ENCODE measurements around the gene C11orf24. TPM values are rescaled to one million over a fixed set of nuclear protein-coding genes. Genes with fewer than 3 reads are reported as not detected.

The C11orf24 gene
- total and polyA plus RNA-seq, 9 of the 15 experiments (the other 6 are each of a cell fraction or from before 2014, with no cell fraction given): 2.0 to 65.2 (median 32.5) TPM

GRCh38 chr11:68262544-68262827 lies 9.3 kb downstream of the C11orf24 start (continued):
- TF ChIP-seq, protein P1, sequence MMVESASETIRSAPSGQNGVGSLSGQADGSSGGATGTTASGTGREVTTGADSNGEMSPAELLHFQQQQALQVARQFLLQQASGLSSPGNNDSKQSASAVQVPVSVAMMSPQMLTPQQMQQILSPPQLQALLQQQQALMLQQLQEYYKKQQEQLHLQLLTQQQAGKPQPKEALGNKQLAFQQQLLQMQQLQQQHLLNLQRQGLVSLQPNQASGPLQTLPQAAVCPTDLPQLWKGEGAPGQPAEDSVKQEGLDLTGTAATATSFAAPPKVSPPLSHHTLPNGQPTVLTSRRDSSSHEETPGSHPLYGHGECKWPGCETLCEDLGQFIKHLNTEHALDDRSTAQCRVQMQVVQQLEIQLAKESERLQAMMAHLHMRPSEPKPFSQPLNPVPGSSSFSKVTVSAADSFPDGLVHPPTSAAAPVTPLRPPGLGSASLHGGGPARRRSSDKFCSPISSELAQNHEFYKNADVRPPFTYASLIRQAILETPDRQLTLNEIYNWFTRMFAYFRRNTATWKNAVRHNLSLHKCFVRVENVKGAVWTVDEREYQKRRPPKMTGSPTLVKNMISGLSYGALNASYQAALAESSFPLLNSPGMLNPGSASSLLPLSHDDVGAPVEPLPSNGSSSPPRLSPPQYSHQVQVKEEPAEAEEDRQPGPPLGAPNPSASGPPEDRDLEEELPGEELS (CRISPR knock-in tag; IDR thresholded peaks at IDR 0.05; ENCODE audit: borderline replicate concordance): no peak
- TF ChIP-seq BRF1 (IDR thresholded peaks at IDR 0.05; ENCODE audit: borderline replicate concordance, extremely low read depth, insufficient read length) (no peak), HNRNPUL1 (IDR thresholded peaks at IDR 0.05; ENCODE audit: low read length) (no peak), NBN (IDR thresholded peaks at IDR 0.05; ENCODE audit: low read depth) (no peak), NRF1 (conservative IDR thresholded peaks at IDR 0.05 in 1 of 2, IDR thresholded peaks at IDR 0.05 in 1 of 2) (no peak), ATF4 (CRISPR knock-in tag; IDR thresholded peaks at IDR 0.05) (no peak), TFAP4 (CRISPR knock-in tag; IDR thresholded peaks at IDR 0.05; ENCODE audit: borderline replicate concordance) (0 out of 2 replicates have a peak, but pooled peaks have one; percentile 29)
- TF ChIP-seq, protein P2, sequence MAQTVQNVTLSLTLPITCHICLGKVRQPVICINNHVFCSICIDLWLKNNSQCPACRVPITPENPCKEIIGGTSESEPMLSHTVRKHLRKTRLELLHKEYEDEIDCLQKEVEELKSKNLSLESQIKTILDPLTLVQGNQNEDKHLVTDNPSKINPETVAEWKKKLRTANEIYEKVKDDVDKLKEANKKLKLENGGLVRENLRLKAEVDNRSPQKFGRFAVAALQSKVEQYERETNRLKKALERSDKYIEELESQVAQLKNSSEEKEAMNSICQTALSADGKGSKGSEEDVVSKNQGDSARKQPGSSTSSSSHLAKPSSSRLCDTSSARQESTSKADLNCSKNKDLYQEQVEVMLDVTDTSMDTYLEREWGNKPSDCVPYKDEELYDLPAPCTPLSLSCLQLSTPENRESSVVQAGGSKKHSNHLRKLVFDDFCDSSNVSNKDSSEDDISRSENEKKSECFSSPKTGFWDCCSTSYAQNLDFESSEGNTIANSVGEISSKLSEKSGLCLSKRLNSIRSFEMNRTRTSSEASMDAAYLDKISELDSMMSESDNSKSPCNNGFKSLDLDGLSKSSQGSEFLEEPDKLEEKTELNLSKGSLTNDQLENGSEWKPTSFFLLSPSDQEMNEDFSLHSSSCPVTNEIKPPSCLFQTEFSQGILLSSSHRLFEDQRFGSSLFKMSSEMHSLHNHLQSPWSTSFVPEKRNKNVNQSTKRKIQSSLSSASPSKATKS (CRISPR knock-in tag; IDR thresholded peaks at IDR 0.05): no peak
- TF ChIP-seq, protein P3, sequence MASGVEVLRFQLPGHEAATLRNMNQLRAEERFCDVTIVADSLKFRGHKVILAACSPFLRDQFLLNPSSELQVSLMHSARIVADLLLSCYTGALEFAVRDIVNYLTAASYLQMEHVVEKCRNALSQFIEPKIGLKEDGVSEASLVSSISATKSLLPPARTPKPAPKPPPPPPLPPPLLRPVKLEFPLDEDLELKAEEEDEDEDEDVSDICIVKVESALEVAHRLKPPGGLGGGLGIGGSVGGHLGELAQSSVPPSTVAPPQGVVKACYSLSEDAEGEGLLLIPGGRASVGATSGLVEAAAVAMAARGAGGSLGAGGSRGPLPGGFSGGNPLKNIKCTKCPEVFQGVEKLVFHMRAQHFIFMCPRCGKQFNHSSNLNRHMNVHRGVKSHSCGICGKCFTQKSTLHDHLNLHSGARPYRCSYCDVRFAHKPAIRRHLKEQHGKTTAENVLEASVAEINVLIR (CRISPR knock-in tag; IDR thresholded peaks at IDR 0.05): no peak
